Gastroesophageal sphincter (tissue), 4 donors: ENCODE measurements around the gene DNAH10. TPM values are rescaled to one million over a fixed set of nuclear protein-coding genes. Genes with fewer than 3 reads are reported as not detected.

Experiments
- ATAC-seq: fragments of 150-250 bp; one replicate; pipeline ENCODE4 v1.9.1; 2016; ENCODE audit warnings: mild to moderate bottlenecking, moderate library complexity
- H3K27ac ChIP-seq, 4 donors: fragments of 200-600 bp; sonication (generic) in 3 of 4; 1 replicate in 3 of 4; 2 replicates in 1 of 4; pipeline ENCODE4 v1.5.1; 2016 to 2019
- H3K27me3 ChIP-seq: fragments of 200-600 bp; sonication (generic); one replicate; pipeline ENCODE4 v1.5.1; 2019
- H3K36me3 ChIP-seq, 2 donors: fragments of 200-600 bp; sonication (generic); one replicate each; pipeline ENCODE4 v1.5.1; 2019; ENCODE audit warnings: control low read depth in 1 of 2
- H3K4me1 ChIP-seq, 3 donors: fragments of 200-600 bp; sonication (generic); 1 replicate in 2 of 3; 2 replicates in 1 of 3; pipeline ENCODE4 v1.5.1; 2016 to 2019; ENCODE audit warnings: control low read depth in 2 of 3
- H3K4me3 ChIP-seq, 2 donors: fragments of 200-600 bp; sonication (generic); one replicate each; pipeline ENCODE4 v1.5.1; 2019; ENCODE audit warnings: mild to moderate bottlenecking in 1 of 2, moderate library complexity in 1 of 2
- H3K9me3 ChIP-seq, 3 donors: fragments of 200-600 bp; sonication (generic); one replicate each; pipeline ENCODE4 v1.5.1; 2017 to 2019; ENCODE audit warnings: control low read depth in 2 of 3
- EP300 ChIP-seq: sonication (generic); formaldehyde crosslinking; IDR thresholded peaks from one replicate; pipeline ENCODE4 v1.6.1; 2017; ENCODE audit warnings: antibody characterized with exemption, mild to moderate bottlenecking
- POLR2A ChIP-seq, 2 donors: fragments of 450-650 bp; IDR thresholded peaks; one replicate each; pipeline ENCODE4 v1.6.1; 2017; ENCODE audit warnings: antibody characterized with exemption in 2 of 2, mild to moderate bottlenecking in 2 of 2, moderate library complexity in 1 of 2
- POLR2AphosphoS5 ChIP-seq: sonication (generic); formaldehyde crosslinking; IDR thresholded peaks from one replicate; pipeline ENCODE4 v1.6.1; 2017; ENCODE audit warnings: antibody characterized with exemption
- WGBS, 2 donors: methylation state at CpG; one replicate each; pipeline ENCODE4 v1.1.5; 2018; ENCODE audit warnings: low coverage in 1 of 2; 5-methylcytosine and 5-hydroxymethylcytosine counted together
- total RNA-seq, 4 donors: library from RNA; depleted of rRNA; stranded (reverse); fragments of >200 nt; gene quantifications; one replicate each; pipeline ENCODE4 v1.1.0, GENCODE V29; 2016
- TF ChIP-seq, protein P1 (sequence below), 4 experiments: fragments of 200-600 bp in 2 of 4; fragments of 450-650 bp in 2 of 4; sonication (generic) in 1 of 4; IDR thresholded peaks; one replicate each; pipeline ENCODE4 v1.5.1; 2017 to 2019; ENCODE audit warnings: antibody characterized with exemption in 4 of 4, mild to moderate bottlenecking in 2 of 4, moderate library complexity in 2 of 4

DNAH10 gene
- total RNA-seq, 4 donors from 2014 or later = not detected

DNA sequence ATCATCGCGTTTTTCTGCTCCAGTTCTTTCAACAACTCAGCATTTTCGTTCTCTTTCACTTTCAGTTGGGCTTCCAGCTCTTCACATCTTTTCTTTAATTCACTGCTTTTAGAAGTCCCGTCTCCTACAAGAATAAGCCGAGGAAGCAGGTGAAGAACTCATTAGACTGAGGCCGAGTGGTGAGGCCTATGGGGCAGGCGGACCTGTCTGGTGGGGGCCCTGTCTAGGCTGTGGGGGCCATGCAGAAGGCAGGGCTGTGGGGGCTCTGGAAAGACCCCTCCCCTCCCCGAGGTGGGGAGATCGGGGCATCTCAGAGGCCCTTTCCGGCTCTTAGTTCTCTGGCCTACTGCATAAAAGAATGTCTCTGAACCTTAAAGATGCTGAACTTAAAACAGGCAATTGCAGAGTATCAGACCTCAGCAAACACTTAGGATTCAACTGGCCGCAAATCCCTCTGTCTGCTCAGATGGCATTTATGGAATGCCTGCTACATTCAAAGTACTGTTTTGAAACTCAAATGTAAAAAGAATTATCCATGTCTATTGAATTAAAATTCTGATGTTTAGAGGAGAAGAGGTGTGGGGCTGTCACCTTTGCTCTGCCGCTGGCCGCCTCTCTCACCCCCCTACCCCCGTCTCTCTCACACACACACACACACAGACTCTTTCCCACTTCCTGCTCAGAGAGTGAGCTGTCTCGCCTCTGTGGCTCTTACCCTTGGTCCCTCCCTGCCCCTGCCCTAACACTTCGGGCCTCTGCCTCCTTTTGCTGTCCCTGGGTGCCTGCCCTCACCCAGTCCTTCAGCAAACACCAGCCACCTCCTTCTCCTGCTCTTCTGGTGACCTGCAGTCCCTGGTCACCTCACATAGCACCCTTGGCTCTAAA, 175.8 kb downstream of the DNAH10 start:
- H3K9me3 ChIP-seq = no peaks in the 10 kb centered on the region
- TF ChIP-seq EP300 (no peak), POLR2AphosphoS5 (no peak), POLR2A (IDR thresholded peaks at IDR 0.05) (no peak)
- TF ChIP-seq, protein P1, sequence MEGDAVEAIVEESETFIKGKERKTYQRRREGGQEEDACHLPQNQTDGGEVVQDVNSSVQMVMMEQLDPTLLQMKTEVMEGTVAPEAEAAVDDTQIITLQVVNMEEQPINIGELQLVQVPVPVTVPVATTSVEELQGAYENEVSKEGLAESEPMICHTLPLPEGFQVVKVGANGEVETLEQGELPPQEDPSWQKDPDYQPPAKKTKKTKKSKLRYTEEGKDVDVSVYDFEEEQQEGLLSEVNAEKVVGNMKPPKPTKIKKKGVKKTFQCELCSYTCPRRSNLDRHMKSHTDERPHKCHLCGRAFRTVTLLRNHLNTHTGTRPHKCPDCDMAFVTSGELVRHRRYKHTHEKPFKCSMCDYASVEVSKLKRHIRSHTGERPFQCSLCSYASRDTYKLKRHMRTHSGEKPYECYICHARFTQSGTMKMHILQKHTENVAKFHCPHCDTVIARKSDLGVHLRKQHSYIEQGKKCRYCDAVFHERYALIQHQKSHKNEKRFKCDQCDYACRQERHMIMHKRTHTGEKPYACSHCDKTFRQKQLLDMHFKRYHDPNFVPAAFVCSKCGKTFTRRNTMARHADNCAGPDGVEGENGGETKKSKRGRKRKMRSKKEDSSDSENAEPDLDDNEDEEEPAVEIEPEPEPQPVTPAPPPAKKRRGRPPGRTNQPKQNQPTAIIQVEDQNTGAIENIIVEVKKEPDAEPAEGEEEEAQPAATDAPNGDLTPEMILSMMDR (IDR thresholded peaks at IDR 0.05) = no peak
- H3K27me3 ChIP-seq = no peaks in the 10 kb centered on the region
- 67 to 71% methylated on average over 6 to 11 of the region's 16 CpGs for WGBS, 2 donors
- H3K4me1 ChIP-seq = no peaks in the 10 kb centered on the region
- ATAC-seq = no peak
- peak overlapping the region in 1 of 4 donors; percentile 47 for H3K27ac ChIP-seq
- H3K36me3 ChIP-seq = peaks cover 0 to 89% of the 10 kb centered on the region in 2 donors
- no peak overlapping the region for H3K4me3 ChIP-seq

DNA sequence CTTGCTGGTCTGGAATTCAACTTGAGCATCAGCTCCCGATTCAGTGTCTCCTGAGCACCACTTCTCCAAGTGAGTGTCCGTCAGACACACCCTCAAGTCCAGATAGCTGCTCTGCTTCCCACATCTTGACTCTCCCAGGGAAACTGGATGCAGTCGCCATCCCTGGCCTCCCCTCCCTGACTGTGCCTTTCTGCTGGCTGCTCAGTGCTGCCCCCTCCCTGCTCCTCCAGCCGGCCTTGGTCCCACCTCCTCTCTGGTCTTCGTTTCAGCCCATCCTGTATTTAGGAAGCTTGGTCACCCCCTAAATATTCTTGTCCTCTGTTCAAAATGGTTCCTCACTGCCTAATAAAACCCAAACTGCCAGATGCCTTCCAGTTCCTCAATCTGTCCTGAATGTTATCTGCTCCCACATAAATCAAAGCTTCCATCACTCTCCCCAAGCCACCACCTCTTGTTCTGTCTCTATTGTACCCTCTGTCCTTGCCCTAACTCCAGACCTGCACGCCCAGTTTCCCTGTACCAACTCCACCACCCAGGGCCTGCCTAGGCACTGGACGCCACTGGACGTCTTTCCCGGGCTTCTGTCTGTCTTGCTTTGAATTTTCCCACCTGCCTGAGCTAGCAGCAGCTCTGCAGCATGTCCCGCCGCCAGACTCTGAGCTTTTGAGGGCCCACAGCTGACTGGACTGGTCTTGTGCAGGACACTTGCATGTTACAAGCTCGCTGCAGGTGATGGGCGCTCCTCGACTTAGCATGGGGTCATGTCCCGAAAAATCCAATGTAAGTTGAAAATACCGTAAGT, 176.8 kb downstream of the DNAH10 start:
- Histone ChIP-seq H3K4me1 (no peaks in the 10 kb centered on the region), H3K9me3 (no peaks in the 10 kb centered on the region), H3K4me3 (no peak overlapping the region), H3K27me3 (no peaks in the 10 kb centered on the region), H3K36me3 (peaks cover 0 to 99% of the 10 kb centered on the region in 2 donors), H3K27ac (peak overlapping the region in 1 of 4 donors; percentile 47)
- TF ChIP-seq POLR2A (IDR thresholded peaks at IDR 0.05) (no peak), EP300 (no peak), POLR2AphosphoS5 (no peak)
- TF ChIP-seq, protein P1 (IDR thresholded peaks at IDR 0.05) = peak in 1 of 4 experiments; percentile 8
- WGBS, 2 donors = 82 to 83% methylated on average over 9 to 12 of the region's 16 CpGs
- no peak for ATAC-seq

DNA sequence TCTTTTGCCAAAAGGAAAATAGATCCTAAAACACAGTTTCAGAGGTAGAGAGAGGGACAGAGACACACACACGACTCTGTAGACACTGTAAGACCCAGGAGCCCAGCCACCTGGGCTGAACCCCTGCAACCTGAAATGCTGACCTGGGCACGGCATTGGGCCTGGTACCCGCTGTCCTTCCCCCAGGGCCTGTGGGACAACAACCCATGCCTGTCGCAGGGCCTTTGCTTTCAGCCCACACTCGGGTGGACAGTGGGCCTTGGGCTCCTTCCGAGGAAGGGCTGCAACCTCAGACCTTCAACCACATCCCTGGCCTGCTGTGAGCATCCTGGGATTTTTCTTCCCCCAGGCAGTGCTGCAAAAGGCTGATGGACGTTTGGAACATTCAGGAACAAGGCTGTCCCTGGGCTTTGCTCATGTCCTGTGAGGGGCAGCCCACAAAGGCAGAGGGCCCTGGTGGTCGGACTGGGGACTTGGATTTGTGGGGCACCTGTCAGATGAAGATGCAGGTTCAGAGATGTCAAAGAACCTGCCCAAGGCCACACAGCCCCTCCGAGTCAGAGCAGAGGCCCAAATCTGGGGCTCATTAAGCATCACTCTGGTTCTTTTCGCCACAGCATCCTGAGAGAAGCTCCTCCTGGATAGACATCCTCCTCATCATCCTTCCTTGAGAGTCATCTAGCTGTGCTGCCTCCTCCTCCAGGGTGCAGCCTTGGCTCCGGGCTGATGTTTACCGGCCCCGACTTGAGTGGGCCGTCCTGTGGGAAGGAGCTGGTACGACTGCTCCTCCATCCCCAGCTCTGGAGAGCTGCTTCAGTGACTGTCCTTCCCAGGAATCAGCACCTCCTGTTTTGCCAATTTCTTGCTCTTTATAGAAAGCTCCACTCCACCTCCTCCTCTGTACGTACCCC, 177.9 kb downstream of the DNAH10 start:
- TF ChIP-seq, protein P1 (IDR thresholded peaks at IDR 0.05) = no peak
- TF ChIP-seq POLR2A (IDR thresholded peaks at IDR 0.05) = no peak
- TF ChIP-seq EP300 = no peak
- no peak for TF ChIP-seq POLR2AphosphoS5
- H3K4me1 ChIP-seq = no peaks in the 10 kb centered on the region
- H3K27ac ChIP-seq = no peak overlapping the region
- 89 to 91% methylated on average over 7 of the region's 16 CpGs for WGBS, 2 donors
- no peaks in the 10 kb centered on the region for H3K27me3 ChIP-seq
- peaks cover 0 to 100% of the 10 kb centered on the region in 2 donors for H3K36me3 ChIP-seq
- no peaks in the 10 kb centered on the region for H3K9me3 ChIP-seq
- H3K4me3 ChIP-seq = no peak overlapping the region
- ATAC-seq = no peak

DNA sequence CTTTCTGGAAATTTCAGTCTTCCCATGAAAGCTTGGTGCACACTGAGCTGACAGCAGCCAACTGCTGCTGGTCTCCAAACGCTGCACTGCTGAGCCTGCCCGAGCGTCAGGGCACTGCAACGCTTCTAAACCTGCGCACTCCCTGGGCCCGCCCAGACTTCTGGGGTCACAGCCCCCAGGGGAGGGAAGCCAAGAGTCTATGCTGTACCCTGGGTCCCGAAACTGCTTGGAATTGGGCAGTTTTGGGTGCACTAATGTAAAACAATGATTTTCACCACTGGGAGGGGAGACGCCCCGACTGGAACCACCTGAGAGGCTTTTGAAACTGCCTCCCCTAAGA, 178.5 kb downstream of the DNAH10 start:
- no peak overlapping the region for H3K27ac ChIP-seq
- H3K4me3 ChIP-seq = no peak overlapping the region
- peaks cover 0 to 100% of the 10 kb centered on the region in 2 donors for H3K36me3 ChIP-seq
- no peak for TF ChIP-seq POLR2A (IDR thresholded peaks at IDR 0.05)
- TF ChIP-seq, protein P1 (IDR thresholded peaks at IDR 0.05) = no peak
- TF ChIP-seq EP300 = no peak
- WGBS, 2 donors = 60% methylated on average over 1 of the region's 9 CpGs; no CpG with 5 or more reads in 1 of the 2 donors
- ATAC-seq = no peak
- H3K27me3 ChIP-seq = no peaks in the 10 kb centered on the region
- H3K4me1 ChIP-seq = no peaks in the 10 kb centered on the region
- H3K9me3 ChIP-seq = no peaks in the 10 kb centered on the region
